AG04450 (cell line): Measurements from ENCODE around the gene F11. TPM values are rescaled to one million over a fixed set of nuclear protein-coding genes. Genes with fewer than 3 reads are reported as not detected.

ENCODE experiments used
- CTCF ChIA-PET: fragments of 300-600, 350-600 bp; formaldehyde crosslinking; extraction: SDS; loops from one replicate; lab custom pipeline; 2022; ENCODE audit warnings: antibody characterized with exemption, inconsistent platforms; lab: Charles Lee
- POLR2A ChIA-PET: fragments of 350-600 bp; formaldehyde crosslinking; extraction: SDS; loops from one replicate; lab custom pipeline; 2021; ENCODE audit warnings: antibody characterized with exemption, inconsistent platforms; lab: Yijun Ruan, JAX
- DNase-seq: peaks from one replicate; pipeline ENCODE4 v3.0.0-alpha.2; 2011; ENCODE audit warnings: low read depth, low spot score
- H3K27ac ChIP-seq: one replicate; pipeline ENCODE4 v1.5.1; 2012; ENCODE audit warnings: low read depth, low read length, control low read depth
- H3K27me3 ChIP-seq: one replicate; pipeline ENCODE4 v1.6.0; 2012; ENCODE audit warnings: low read length; ENCODE audit not compliant: control insufficient read depth, insufficient read depth
- H3K4me3 ChIP-seq: 2 replicates; pipeline ENCODE4 v1.5.1; 2011; ENCODE audit warnings: mild to moderate bottlenecking, low read depth, low read length, control low read depth
- H3K9me3 ChIP-seq: 2 replicates; pipeline ENCODE4 v1.5.1; 2012; ENCODE audit warnings: low read length; ENCODE audit not compliant: control insufficient read depth, insufficient read depth
- polyA plus RNA-seq: library from polyadenylated mRNA; depleted of rRNA; stranded (reverse); fragments of >200 nt; gene quantifications from 2 replicates; pipeline ENCODE4 v1.2.3, GENCODE V29; 2011
- TF ChIP-seq, protein P1 (sequence below): IDR thresholded peaks from 2 replicates; pipeline ENCODE4 v1.5.1; 2011; ENCODE audit warnings: low read depth, low read length, control low read depth, inconsistent platforms

Gene F11
- polyA plus RNA-seq, 1 experiment: not detected

- Histone ChIP-seq H3K4me3 (no peak overlapping the region), H3K9me3 (no peaks in the 10 kb centered on the region), H3K27me3 (no peaks in the 10 kb centered on the region), H3K27ac (no peak overlapping the region)
- ChIA-PET CTCF (no interaction called here), POLR2A (no interaction called here)
- TF ChIP-seq, protein P1, sequence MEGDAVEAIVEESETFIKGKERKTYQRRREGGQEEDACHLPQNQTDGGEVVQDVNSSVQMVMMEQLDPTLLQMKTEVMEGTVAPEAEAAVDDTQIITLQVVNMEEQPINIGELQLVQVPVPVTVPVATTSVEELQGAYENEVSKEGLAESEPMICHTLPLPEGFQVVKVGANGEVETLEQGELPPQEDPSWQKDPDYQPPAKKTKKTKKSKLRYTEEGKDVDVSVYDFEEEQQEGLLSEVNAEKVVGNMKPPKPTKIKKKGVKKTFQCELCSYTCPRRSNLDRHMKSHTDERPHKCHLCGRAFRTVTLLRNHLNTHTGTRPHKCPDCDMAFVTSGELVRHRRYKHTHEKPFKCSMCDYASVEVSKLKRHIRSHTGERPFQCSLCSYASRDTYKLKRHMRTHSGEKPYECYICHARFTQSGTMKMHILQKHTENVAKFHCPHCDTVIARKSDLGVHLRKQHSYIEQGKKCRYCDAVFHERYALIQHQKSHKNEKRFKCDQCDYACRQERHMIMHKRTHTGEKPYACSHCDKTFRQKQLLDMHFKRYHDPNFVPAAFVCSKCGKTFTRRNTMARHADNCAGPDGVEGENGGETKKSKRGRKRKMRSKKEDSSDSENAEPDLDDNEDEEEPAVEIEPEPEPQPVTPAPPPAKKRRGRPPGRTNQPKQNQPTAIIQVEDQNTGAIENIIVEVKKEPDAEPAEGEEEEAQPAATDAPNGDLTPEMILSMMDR: no peak
- no peak for DNase-seq
Observed at GRCh38 chr4:186226521-186227189, 39.3 kb upstream of the F11 start.

DNA sequence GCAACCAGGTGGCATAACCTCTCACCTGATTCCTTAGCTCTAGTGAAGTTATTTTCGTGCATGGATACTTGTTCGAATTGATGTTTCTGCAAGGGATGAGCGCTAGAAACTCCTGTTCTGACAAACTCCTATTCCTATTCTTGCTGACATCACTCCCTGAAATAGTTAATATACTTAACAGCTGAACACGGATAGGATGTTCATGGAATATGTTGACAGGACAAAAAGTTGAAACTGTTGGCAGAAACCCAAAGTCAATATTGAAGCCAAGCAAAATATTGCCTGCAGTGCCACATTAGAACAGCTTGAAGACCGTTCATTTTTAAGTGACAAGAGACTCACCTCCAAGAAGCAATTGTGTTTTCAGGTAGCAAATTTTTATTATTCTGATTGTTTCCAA, 38.8 kb upstream of the F11 start, which contains the start of gene KLKB1:
TSS of gene KLKB1 (plus strand) at position 287 of the 400 bp plus-strand sequence. CDS start 689 bp downstream, outside the sequence.
- H3K4me3 ChIP-seq: no peak within 1 kb of the TSS
- H3K27ac ChIP-seq: no peak within 1 kb of the TSS
- DNase-seq: no peak
- ChIA-PET CTCF (no interaction called here), POLR2A (no interaction called here)
- TF ChIP-seq, protein P1: no peak
- no peaks in the 10 kb centered on the region for H3K27me3 ChIP-seq
- H3K9me3 ChIP-seq: no peaks in the 10 kb centered on the region

GRCh38 chr4:186227744-186228513, 38.1 kb upstream of the F11 start:
- no peak overlapping the region for H3K4me3 ChIP-seq
- ChIA-PET CTCF (no interaction called here), POLR2A (no interaction called here)
- no peaks in the 10 kb centered on the region for H3K9me3 ChIP-seq
- H3K27ac ChIP-seq: no peak overlapping the region
- no peaks in the 10 kb centered on the region for H3K27me3 ChIP-seq
- no peak for DNase-seq
- TF ChIP-seq, protein P1: no peak

DNA sequence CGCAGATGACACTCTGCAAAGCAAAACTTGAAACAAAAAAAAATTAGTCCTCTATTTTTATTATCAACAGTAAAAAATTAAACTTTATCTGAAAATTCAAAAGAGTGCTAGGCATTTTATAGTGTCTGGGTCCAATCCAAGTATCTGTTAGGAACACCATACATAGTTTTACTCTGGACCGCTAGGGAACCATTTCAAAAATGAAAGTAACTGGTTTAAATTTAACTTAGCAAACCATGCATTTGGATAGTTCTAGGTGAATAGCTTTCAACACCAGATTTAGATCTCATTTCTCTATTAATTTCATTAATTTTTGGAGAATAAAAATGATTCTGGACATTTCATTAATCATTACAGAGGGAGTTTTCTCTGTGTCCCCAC, 37.5 kb upstream of the F11 start:
- no peaks in the 10 kb centered on the region for H3K9me3 ChIP-seq
- DNase-seq: no peak
- CTCF ChIA-PET: no interaction called here
- no peak overlapping the region for H3K27ac ChIP-seq
- H3K4me3 ChIP-seq: no peak overlapping the region
- H3K27me3 ChIP-seq: no peaks in the 10 kb centered on the region
- POLR2A ChIA-PET: no interaction called here
- TF ChIP-seq, protein P1: no peak

DNA sequence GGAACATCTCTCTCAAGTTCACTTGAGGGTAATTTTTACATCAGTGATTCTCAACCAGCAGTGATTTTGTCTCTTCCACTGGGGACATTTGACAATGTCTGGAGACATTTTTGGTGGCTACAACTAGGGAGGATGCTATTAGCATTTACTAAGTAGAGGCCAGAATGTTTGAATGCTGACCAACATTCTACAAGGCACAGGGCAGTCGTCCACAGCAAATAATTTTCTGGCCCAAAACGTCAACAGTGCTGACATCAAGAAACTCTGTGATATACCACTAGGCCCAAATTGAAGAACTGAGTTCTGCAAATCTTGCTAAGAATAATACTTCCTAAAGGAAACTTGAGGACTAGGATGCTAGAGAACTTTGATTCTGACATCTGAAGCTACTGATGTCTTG, 31.6 kb upstream of the F11 start:
- ChIA-PET CTCF (no interaction called here), POLR2A (no interaction called here)
- no peak for DNase-seq
- TF ChIP-seq, protein P1: no peak
- Histone ChIP-seq H3K27ac (no peak overlapping the region), H3K27me3 (no peaks in the 10 kb centered on the region), H3K4me3 (no peak overlapping the region), H3K9me3 (no peaks in the 10 kb centered on the region)
